Sigmoid colon (tissue), 7 donors: ENCODE results near the gene ITPK1. TPM values are rescaled to one million over a fixed set of nuclear protein-coding genes. Genes with fewer than 3 reads are reported as not detected.

Source experiments
- DNase-seq: peaks from one replicate; pipeline ENCODE4 v3.0.0-alpha.2; 2019
- H3K27ac ChIP-seq, 4 donors: fragments of 200-600 bp; sonication (generic); one replicate each; pipeline ENCODE4 v1.5.1; 2016 to 2019; ENCODE audit warnings: mild to moderate bottlenecking in 1 of 4
- H3K27me3 ChIP-seq, 3 donors: fragments of 200-600 bp; sonication (generic); one replicate each; pipeline ENCODE4 v1.5.1; 2019; ENCODE audit warnings: mild to moderate bottlenecking in 1 of 3
- H3K36me3 ChIP-seq, 4 donors: fragments of 200-600 bp; sonication (generic); one replicate each; pipeline ENCODE4 v1.5.1; 2016 to 2019
- H3K4me1 ChIP-seq, 4 donors: fragments of 200-600 bp; sonication (generic); one replicate each; pipeline ENCODE4 v1.5.1; 2017 to 2019
- H3K4me3 ChIP-seq, 4 donors: fragments of 200-600 bp; sonication (generic); one replicate each; pipeline ENCODE4 v1.5.1; 2017 to 2019; ENCODE audit warnings: mild to moderate bottlenecking in 2 of 4, moderate library complexity in 1 of 4
- H3K9me3 ChIP-seq, 4 donors: fragments of 200-600 bp in 3 of 4; sonication (generic) in 3 of 4; one replicate each; pipeline versions ENCODE4 v1.5.1 to v1.6.1; 2013 to 2019
- EP300 ChIP-seq, 4 donors: sonication (generic); formaldehyde crosslinking; IDR thresholded peaks; one replicate each; pipeline ENCODE4 v1.6.1; 2017; ENCODE audit warnings: antibody characterized with exemption in 4 of 4
- POLR2A ChIP-seq, 2 donors: fragments of 450-650 bp; IDR thresholded peaks; one replicate each; pipeline ENCODE4 v1.6.1; 2016; ENCODE audit warnings: antibody characterized with exemption in 2 of 2, mild to moderate bottlenecking in 2 of 2, moderate library complexity in 2 of 2
- POLR2AphosphoS5 ChIP-seq, 4 donors: sonication (generic); formaldehyde crosslinking; IDR thresholded peaks; one replicate each; pipeline ENCODE4 v1.6.1; 2017; ENCODE audit warnings: antibody characterized with exemption in 4 of 4
- WGBS, 2 donors: extraction: QIAGEN DNeasy Blood & Tissue Kit; methylation state at CpG; one replicate each; pipeline ENCODE4 v1.1.7; 2013; 5-methylcytosine and 5-hydroxymethylcytosine counted together
- intact Hi-C: fragments of 100-400 bp; cut with DNase I; formaldehyde crosslinking; loops from one replicate; pipeline ENCODE4 v1.15.1; 2023
- polyA plus RNA-seq, 3 donors: library from polyadenylated mRNA; stranded (reverse); fragments of 200-250 nt; gene quantifications; one replicate each; pipeline ENCODE4 v1.2.3, GENCODE V29; 2013
- total RNA-seq, 4 donors: library from RNA; depleted of rRNA; stranded (reverse); fragments of >200 nt; gene quantifications; one replicate each; pipeline ENCODE4 v1.1.0, GENCODE V29; 2016
- TF ChIP-seq, protein P1 (sequence below), 4 experiments: fragments of 450-650 bp in 3 of 4; fragments of 200-600 bp in 1 of 4; IDR thresholded peaks; one replicate each; pipeline ENCODE4 v1.5.1; 2016 to 2019; ENCODE audit warnings: antibody characterized with exemption in 4 of 4, mild to moderate bottlenecking in 3 of 4, moderate library complexity in 2 of 4
- donor health status: healthy with polysubstance abuse.
- donor health status: Bipolar disorder and iron deficiency.
- donor health status: healthy.

The ITPK1 gene
- total and polyA plus RNA-seq, 7 donors: 39.8 to 75.4 (median 61.8) TPM

DNA sequence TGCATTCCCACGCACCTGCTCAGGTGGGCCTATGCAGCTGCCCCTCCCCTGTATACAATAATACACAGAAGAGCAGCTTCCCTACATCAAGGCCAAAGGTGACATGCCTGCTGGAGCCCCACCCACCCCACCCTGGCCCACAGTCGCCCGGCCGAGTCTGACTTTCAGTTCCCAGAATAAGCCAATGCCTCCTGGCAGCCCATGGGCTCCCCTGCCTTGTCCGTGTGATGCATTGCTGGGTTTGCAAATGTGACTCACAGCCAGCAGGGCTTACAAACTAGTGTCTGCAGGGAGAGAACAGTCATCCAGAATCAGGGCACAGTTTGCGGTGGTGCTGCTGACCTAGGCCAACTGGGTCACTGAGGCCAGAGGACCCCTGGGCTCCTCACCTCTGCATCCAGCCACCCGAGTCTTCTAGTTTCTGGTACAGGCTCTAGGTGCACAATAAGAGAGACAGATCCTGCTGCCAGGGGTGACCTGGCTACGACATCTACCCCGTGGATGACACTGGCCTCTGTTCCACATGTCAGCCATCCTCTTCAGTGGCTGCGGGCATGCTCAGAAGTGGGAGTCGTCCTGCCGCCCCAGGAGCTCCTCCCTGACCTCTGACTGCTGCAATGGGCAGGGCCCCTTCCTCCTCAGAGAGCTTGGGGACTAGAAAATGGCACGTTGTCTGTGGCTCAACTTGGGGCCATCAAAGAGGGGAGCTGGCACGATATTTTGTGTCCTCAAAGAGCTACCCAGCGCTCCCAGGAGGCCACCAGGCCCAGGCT, 108.3 kb downstream of the ITPK1 start:
- 50 to 67% methylated on average over 15 of the region's 15 CpGs for WGBS, 2 donors
- H3K4me1 ChIP-seq: peaks cover 4 to 75% (median 71%) of the 10 kb centered on the region in 4 donors
- DNase-seq: peak; percentile 86
- no peaks in the 10 kb centered on the region for H3K36me3 ChIP-seq
- H3K27me3 ChIP-seq: no peaks in the 10 kb centered on the region
- intact Hi-C loops: no loop called here
- no peaks in the 10 kb centered on the region for H3K9me3 ChIP-seq
- no peak overlapping the region for H3K4me3 ChIP-seq
- H3K27ac ChIP-seq: peak overlapping the region; percentile 72 to 78 (median 73)
- no peak for TF ChIP-seq EP300 (IDR thresholded peaks at IDR 0.05)
- peak in 3 of 4 donors; percentile 6 to 29 (median 21) for TF ChIP-seq POLR2AphosphoS5 (IDR thresholded peaks at IDR 0.05)

DNA sequence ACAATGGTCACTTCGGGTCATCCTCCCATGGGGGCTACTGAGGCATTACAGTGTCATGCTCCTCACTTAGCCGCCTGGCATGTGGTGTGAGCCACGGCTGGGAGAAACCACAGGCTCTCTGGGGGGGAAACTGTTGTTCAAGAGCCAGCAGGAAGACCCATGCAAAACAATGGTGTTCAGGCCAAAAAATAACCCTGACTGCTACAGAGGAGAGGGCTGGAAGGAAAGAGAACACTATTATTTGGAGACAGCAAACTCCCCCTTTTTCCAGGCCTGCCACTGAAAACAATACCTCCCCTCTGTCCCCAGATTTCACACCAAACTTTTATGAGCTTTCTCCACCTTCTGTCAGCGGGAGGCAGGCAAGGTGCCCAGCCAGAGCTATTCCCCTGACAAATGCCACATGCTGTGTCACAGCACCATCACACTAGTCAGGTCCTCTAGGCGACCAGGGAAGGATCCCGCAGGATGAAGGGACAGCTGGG, 109.1 kb downstream of the ITPK1 start:
- Histone ChIP-seq H3K36me3 (no peaks in the 10 kb centered on the region), H3K27ac (peak overlapping the region; percentile 72 to 78 (median 73)), H3K9me3 (no peaks in the 10 kb centered on the region), H3K4me3 (no peak overlapping the region), H3K4me1 (peaks cover 4 to 70% (median 66%) of the 10 kb centered on the region in 4 donors), H3K27me3 (no peaks in the 10 kb centered on the region)
- WGBS, 2 donors: 60 to 64% methylated on average over 6 of the region's 6 CpGs
- intact Hi-C loops: no loop called here
- TF ChIP-seq POLR2A (IDR thresholded peaks at IDR 0.05): no peak
- TF ChIP-seq, protein P1, sequence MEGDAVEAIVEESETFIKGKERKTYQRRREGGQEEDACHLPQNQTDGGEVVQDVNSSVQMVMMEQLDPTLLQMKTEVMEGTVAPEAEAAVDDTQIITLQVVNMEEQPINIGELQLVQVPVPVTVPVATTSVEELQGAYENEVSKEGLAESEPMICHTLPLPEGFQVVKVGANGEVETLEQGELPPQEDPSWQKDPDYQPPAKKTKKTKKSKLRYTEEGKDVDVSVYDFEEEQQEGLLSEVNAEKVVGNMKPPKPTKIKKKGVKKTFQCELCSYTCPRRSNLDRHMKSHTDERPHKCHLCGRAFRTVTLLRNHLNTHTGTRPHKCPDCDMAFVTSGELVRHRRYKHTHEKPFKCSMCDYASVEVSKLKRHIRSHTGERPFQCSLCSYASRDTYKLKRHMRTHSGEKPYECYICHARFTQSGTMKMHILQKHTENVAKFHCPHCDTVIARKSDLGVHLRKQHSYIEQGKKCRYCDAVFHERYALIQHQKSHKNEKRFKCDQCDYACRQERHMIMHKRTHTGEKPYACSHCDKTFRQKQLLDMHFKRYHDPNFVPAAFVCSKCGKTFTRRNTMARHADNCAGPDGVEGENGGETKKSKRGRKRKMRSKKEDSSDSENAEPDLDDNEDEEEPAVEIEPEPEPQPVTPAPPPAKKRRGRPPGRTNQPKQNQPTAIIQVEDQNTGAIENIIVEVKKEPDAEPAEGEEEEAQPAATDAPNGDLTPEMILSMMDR (IDR thresholded peaks at IDR 0.05): no peak
- no peak for TF ChIP-seq POLR2AphosphoS5 (IDR thresholded peaks at IDR 0.05)
- no peak for TF ChIP-seq EP300 (IDR thresholded peaks at IDR 0.05)
- no peak for DNase-seq

DNA sequence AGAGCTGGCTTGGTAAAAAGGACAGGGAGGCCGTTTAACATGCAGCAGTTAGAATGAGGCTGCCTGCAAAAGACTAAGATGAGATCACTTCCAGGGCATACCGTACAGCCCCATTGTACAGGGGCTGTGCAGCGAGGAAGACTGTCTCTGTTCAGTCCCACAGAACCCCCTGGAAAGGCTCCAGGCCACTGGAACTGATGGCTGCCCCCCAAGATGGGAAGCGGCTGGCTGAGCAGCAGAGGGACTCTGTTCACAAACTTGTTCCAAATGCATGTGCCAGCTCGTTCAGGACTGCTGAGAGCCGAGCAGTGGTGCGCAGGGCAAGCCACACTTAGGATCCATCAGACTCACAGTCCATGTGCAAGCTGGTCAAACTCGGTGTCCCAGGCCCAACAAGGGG, 109.9 kb downstream of the ITPK1 start:
- no peak for TF ChIP-seq EP300 (IDR thresholded peaks at IDR 0.05)
- TF ChIP-seq, protein P1 (IDR thresholded peaks at IDR 0.05): no peak
- TF ChIP-seq POLR2A (IDR thresholded peaks at IDR 0.05): no peak
- TF ChIP-seq POLR2AphosphoS5 (IDR thresholded peaks at IDR 0.05): peak in 1 of 4 donors; percentile 12
- 89 to 90% methylated on average over 8 of the region's 8 CpGs for WGBS, 2 donors
- H3K9me3 ChIP-seq: no peaks in the 10 kb centered on the region
- H3K4me3 ChIP-seq: no peak overlapping the region
- no peaks in the 10 kb centered on the region for H3K36me3 ChIP-seq
- H3K27me3 ChIP-seq: no peaks in the 10 kb centered on the region
- H3K4me1 ChIP-seq: peaks cover 4 to 64% (median 61%) of the 10 kb centered on the region in 4 donors
- H3K27ac ChIP-seq: peak overlapping the region; percentile 72 to 78 (median 73)
- intact Hi-C loops: no loop called here
- no peak for DNase-seq

DNA sequence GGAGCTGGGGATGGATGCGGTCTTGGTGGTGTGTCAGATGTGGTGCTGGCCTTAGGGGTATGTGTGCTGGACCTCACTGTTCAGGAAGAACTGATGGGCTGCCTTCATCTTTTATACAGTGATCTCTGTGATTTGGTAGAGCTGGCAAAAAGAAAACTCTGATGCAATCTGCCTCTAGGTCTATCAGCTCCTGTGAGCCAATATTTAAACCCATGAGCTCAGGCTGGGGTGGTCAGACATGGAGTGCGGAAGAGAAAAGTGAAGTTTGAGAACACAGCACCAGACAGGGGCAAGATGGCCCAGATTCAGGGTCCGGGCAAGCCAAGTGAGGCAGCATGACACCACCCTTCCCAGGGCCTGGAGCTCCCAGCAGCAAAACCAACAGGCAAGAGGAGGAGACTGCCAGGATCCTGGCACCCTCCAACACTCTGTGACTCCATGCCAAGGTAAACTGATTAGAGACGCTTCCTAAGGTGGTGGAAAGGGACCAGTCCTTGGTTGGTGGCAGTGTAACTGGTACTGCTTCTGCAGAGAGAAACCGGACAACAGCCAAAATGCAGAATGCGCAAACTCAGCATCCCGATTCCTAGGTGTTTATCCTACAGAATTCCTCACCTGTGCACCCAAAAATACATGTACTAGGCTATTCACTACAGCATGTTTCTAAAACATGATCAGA, 110.5 kb downstream of the ITPK1 start:
- Histone ChIP-seq H3K27ac (peak overlapping the region; percentile 72 to 78 (median 73)), H3K4me1 (peaks cover 4 to 67% (median 59%) of the 10 kb centered on the region in 4 donors), H3K9me3 (no peaks in the 10 kb centered on the region)

More for the DNA sequence above, 110.5 kb downstream of the ITPK1 start:
- Histone ChIP-seq H3K4me3 (no peak overlapping the region), H3K36me3 (no peaks in the 10 kb centered on the region), H3K27me3 (no peaks in the 10 kb centered on the region)
- no peak for DNase-seq
- intact Hi-C loops: no loop called here
- TF ChIP-seq, protein P1 (IDR thresholded peaks at IDR 0.05): no peak
- TF ChIP-seq POLR2AphosphoS5 (IDR thresholded peaks at IDR 0.05) (no peak), EP300 (IDR thresholded peaks at IDR 0.05) (no peak), POLR2A (IDR thresholded peaks at IDR 0.05) (no peak)
- WGBS, 2 donors: 85 to 94% methylated on average over 7 of the region's 7 CpGs
